ENCODE data around the gene FSTL3.
"Not testable (repeated sequence)": the region's sequence is repeated elsewhere in the genome, so short reads cannot be mapped to it uniquely, and the experiment has no call there.

FSTL3 gene

DNA sequence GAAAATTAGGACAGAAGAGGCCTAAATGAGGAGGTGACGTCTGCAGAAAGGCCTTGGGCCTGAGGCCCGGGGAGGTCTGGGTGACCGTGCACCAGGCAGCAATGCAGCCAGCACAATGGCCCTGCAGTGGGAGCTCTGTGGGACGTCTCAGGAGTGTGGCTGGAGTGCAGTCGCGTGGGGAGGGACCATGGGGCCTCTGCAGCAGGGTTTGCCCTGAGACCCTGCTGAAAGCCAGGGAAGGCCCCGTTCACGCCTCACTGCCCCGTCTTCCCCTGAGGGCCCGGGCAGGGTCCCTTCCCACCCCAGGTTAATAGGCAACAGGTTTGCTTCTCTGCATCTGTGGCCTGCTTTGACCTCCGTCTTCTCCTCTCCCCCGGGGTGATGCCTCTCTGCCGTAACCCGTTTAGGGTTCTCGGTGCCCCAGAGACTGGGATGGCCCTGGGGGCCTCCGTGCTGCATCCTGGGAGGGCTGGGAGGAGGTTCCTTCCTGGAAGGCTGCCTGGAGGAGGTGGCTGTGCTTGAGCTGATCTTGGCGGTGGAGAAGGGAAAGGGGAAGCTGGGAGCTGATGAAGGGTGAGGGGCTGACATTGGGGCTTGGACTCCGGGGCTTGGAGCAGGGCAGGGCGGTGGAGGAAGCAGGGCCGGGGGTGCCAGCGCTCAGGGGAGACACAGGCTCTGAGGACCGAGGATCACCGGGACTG lies 42.2 kb downstream of the FSTL3 start:
- DNase-seq, result no peak

DNA sequence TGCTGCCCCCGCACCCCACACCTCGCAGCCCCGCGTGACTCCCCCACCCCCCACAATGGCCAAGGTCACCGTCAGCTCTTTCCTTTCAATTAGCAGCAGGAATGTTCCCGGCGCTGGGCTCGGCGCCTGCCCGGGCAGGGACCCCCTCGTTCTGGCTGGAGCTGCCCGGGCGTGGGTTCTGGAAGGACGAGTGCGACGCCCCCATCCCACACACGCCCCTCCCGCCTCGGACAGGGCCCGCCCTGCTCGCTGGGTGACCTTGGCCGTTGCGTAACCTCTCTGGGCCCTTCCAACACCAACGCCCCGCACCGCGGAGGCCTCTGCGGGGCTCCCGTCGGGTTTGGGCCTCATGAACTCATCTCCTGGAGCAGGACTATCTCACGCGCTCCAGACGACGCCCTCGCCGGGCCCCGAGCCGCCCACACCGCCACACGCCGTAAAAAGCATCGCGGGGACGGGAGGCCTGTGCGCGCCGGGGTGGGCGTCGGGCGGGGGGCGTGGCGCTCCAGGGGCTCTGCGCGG lies 42.9 kb downstream of the FSTL3 start:
- peak; percentile 31 to 34 for DNase-seq
- TF ChIP-seq POLR2A (IDR thresholded peaks at IDR 0.05; ENCODE audit: low read length) (no peak), GATA1 (IDR thresholded peaks at IDR 0.05; ENCODE audit: low read depth, low read length) (no peak)

More for the DNA sequence above, 42.2 kb downstream of the FSTL3 start:
- TF ChIP-seq GATA1 (IDR thresholded peaks at IDR 0.05; ENCODE audit: low read depth, low read length) (no peak), POLR2A (IDR thresholded peaks at IDR 0.05; ENCODE audit: low read length) (no peak)

DNA sequence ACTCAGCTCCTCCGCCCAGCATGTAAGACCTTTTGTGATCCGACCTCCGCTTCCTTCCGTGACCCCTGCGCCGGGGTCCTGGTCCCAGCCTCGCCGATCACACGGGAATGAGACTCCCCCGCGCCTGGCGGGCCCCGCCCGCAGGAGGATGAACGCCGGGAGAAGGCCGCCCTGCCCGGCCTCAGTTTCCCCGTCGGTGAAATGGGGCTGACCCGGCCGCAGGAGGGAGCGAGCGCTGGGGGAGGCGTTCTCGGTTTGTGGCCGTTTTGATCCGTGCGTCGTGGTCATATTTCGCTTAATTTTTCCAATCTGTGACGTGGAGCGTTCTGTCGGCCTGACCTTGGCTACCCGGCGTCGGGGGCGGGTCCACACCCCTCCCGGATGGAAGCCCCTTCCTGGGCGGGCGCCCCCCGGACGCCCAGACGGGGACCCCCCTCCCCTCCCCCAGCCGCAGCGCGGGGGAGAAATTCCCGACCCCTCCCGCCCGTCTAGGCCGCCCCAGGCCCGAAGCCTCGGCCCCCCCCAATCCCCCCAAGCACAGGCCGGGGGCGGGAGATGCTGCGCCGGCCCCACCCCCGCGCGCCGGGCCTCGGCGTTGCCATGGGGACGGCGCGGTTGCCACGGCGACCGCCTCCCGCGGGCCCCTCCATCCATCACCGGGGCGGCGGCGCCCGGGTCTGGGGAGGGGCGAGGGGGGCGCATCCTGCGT lies 43.6 kb downstream of the FSTL3 start:
- TF ChIP-seq POLR2A (IDR thresholded peaks at IDR 0.05; ENCODE audit: low read length), result no peak
- DNase-seq, result no peak

DNA sequence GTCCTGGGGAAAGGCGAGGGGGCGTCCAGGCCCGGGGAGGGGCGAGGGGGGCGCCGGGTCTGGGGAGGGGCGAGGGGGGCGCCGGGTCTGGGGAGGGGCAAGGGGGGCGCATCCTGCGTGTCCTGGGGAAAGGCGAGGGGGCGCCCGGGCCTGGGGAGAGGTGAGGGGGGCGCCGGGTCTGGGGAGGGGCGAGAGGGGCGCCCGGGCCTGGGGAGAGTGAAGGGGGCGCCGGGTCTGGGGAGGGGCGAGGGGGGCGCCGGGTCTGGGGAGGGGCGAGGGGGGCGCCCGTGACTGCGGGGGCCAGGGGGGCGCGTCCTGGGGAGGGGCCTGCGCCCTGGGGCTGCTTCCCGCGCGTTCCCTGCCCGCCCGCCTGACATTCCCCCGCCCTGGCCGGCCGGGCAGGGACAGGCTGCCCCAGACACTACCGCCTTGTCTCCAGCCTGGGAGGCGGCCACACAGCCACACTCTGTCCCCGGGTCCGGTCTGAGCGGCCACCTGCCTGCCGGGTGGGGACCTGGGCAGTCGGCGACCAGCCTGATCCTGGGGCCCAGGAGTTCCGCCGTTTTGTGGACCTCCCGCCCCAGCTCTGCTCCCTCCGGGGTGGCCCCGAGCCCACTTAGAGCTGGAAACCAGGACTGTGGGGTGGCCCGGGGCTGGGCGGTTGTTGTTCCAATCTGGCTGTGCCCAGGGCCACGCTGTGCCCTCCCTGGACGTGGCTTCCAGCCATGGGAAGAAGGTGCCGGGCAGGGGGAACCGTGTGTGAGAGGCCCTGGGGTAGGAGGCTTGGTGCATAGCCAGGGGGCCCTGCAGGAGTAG lies 44.4 kb downstream of the FSTL3 start:
- TF ChIP-seq POLR2A (IDR thresholded peaks at IDR 0.05; ENCODE audit: low read length), result no peak
- TF ChIP-seq GATA1 (IDR thresholded peaks at IDR 0.05; ENCODE audit: low read depth, low read length), result no peak
- DNase-seq, result no peak

DNA sequence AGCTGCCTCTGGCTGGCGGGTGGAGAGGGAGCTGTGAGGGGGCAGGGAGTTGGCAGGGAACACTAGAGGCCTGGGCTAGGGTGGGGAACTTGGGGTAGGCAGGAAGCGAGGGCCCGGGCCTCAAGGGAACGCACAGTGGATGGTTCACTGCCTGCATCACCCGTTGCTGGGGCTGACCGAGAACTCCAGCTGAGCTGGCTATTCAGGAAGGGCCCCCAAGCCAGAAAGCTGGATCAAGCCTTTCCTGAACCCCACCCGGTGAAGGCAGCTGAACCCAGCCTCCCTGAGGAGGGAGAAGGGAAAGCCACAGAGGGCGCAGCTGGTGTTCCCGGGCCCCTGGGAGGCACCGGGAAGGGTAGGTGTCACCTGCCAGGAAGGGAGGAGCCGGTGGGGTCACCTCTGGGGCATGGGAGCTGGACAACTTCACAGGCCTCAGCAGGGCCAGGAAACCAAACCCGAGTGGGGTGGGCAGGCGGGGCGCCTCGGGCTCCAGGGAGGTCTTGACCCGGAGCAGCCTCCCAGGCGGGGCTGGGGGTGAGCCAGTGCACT lies 46.4 kb downstream of the FSTL3 start:
- TF ChIP-seq GATA1 (IDR thresholded peaks at IDR 0.05; ENCODE audit: low read depth, low read length) (no peak), POLR2A (IDR thresholded peaks at IDR 0.05; ENCODE audit: low read length) (no peak)

DNA sequence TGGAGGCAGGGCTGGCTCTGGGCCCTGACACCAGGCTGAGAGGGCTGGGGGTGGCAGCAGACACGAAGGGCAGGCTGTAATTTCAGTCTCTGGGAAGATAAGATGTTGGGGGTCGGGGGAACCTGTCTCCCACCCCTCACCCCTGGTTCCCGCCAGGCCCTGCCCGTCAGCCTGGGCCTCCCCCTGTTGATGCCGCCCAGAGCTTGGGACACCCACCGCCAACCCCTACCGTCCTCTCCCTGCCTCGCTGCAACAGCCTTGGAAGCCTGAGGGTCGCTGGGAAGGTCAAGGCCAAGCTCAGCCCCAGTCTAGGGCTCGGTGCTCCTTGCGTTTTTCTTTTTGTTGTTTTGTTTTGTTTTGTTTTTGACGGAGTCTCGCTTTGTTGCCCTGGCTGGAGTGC lies 47.1 kb downstream of the FSTL3 start:
- DNase-seq, result no peak
- TF ChIP-seq POLR2A (IDR thresholded peaks at IDR 0.05; ENCODE audit: low read length), result no peak
- TF ChIP-seq GATA1 (IDR thresholded peaks at IDR 0.05; ENCODE audit: low read depth, low read length), result no peak

More for the DNA sequence above, 46.4 kb downstream of the FSTL3 start:
- no peak for DNase-seq

DNA sequence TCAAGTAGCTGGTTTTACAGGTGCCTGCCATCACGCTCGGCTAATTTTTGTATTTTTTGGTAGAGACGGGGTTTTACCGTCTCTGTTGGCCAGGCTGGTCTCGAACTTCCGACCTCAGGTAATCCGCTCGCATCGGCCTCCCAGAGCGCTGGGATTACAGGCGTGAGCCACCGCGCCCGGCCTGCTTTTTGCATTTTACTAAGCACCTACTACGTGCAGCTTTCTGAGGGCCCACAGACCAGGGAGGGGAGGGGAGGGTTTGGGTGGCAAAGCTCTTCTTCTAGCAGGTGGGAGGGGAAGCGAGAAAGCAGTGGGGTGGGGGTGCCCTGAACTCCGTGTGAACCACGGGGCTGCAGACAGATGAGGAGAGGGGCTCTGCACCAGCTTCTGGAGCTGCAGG lies 47.5 kb downstream of the FSTL3 start:
- DNase-seq, result no peak
- TF ChIP-seq GATA1 (IDR thresholded peaks at IDR 0.05; ENCODE audit: low read depth, low read length) (no peak), POLR2A (IDR thresholded peaks at IDR 0.05; ENCODE audit: low read length) (no peak)

DNA sequence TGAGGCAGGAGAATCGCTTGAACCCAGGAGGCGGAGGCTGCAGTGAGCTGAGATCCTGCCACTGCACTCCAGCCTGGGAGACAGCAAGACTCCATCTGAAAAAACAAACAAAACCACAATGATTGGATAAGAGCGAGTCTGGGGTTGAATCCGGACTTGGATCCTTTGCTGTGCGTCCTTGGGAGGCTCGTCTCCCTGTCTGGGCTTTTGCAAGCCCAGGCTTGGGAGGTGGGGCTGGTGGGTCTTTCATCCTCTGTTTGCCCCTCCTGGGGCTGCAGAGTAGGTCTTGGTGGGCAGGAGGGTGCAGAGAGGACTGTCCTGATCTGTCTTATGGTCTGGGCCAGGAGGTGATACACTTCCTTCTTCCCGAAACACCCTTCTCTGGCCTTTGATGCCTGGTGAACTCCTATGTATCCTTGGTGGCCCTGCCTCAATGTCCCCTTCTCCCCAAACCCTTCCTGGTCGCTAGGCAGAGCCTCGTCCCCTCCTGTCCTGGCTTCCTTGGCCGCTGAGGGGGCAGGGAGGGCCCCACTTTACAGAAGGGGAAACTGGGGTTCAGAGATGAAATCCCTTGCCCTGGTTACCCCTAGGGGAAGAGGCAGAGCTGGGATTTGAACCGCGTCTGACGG lies 49.4 kb downstream of the FSTL3 start:
- no peak for DNase-seq
- TF ChIP-seq GATA1 (IDR thresholded peaks at IDR 0.05; ENCODE audit: low read depth, low read length) (no peak), POLR2A (IDR thresholded peaks at IDR 0.05; ENCODE audit: low read length) (no peak)

- TF ChIP-seq GATA1 (IDR thresholded peaks at IDR 0.05; ENCODE audit: low read depth, low read length) (no peak), POLR2A (IDR thresholded peaks at IDR 0.05; ENCODE audit: low read length) (no peak)
- DNase-seq, result no peak
Measured at GRCh38 chr19:726993-727956, 51.1 kb downstream of the FSTL3 start.

GRCh38 chr19:728011-728410 lies 51.8 kb downstream of the FSTL3 start:
- DNase-seq, result no peak
- TF ChIP-seq GATA1 (IDR thresholded peaks at IDR 0.05; ENCODE audit: low read depth, low read length), result no peak
- TF ChIP-seq POLR2A (IDR thresholded peaks at IDR 0.05; ENCODE audit: low read length), result no peak

- DNase-seq, result not testable (repeated sequence)
Measured at GRCh38 chr19:729564-729963, 53.4 kb downstream of the FSTL3 start.

- DNase-seq, result no peak
- no peak for TF ChIP-seq POLR2A (IDR thresholded peaks at IDR 0.05; ENCODE audit: low read length)
- TF ChIP-seq GATA1 (IDR thresholded peaks at IDR 0.05; ENCODE audit: low read depth, low read length), result no peak
Measured at GRCh38 chr19:729965-730668, 53.9 kb downstream of the FSTL3 start.

Data from erythroblast (primary cell).